Measurements from ENCODE around the gene GRIN2A.

Gene GRIN2A

DNA sequence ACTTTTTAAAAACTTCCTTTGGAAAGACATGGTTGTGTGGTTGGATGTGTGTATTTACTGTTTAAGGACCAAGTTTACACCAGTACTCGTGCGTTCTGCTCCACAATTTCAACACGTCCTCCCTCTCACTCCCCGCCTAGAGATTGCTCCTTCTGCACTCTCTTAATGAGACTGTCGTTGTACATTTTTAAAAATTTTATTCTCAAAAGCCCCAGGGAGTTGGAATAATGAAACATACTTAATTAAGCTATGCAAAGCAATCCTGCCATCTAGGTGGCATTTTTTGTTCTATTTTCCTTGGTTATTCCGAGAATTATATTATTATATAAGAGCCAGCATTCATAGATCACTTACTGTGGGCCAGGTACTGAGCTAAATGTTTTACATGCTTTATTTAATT, 264.5 kb downstream of the GRIN2A start:
- no peaks in the 10 kb centered on the region for H3K27me3 ChIP-seq (replicated peaks; ENCODE audit: control insufficient read depth, insufficient read depth, low read length)
- no peak for DNase-seq (ENCODE audit: extremely low read depth, insufficient read length)
- H3K4me3 ChIP-seq (replicated peaks; ENCODE audit: low read depth, low read length), result no peak overlapping the region
- H3K36me3 ChIP-seq (ENCODE audit: control insufficient read depth, insufficient read depth, low read length), result no peaks in the 10 kb centered on the region
- no peak for TF ChIP-seq CTCF (IDR thresholded peaks at IDR 0.05; ENCODE audit: insufficient read depth, low read length, poor library complexity, severe bottlenecking)

DNA sequence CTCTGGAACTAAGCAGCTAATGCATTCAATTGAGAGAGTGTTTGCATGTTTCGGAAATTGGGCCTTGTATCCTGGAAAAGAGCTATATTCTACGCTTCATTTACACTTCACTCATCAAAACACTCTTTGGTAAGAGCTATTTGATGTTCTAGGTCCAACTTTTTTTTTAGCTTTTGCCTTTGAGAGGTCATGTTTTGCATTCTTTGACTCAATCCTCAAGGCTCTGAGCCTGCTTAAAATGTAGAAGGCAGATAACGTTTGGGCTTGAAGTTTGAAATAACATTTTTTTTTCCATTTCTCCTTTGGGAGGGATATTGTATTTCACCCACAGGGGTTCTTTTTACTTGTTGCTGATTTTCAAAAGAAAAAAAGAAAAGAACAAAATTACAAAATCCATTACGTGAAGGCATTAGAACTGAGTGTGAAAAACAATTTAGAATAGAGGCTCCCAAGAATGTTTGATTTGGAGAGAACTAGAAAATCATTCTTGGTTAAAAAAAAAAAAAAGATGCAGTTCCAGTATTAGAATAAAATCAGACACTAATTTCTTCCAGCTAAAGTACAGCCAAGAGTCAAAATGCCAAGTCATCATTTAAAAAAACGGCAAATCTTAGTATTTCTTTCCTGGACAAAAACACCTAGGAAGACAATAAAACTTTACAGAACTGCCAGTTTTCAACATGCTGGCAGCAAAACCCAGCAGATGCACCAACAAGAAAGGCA, 268.5 kb downstream of the GRIN2A start:
- no peaks in the 10 kb centered on the region for H3K27me3 ChIP-seq (replicated peaks; ENCODE audit: control insufficient read depth, insufficient read depth, low read length)
- no peaks in the 10 kb centered on the region for H3K36me3 ChIP-seq (ENCODE audit: control insufficient read depth, insufficient read depth, low read length)
- H3K4me3 ChIP-seq (replicated peaks; ENCODE audit: low read depth, low read length), result no peak overlapping the region
- no peak for TF ChIP-seq CTCF (IDR thresholded peaks at IDR 0.05; ENCODE audit: insufficient read depth, low read length, poor library complexity, severe bottlenecking)
- DNase-seq (ENCODE audit: extremely low read depth, insufficient read length), result no peak

GRCh38 chr16:9911989-9912388, 270.2 kb downstream of the GRIN2A start:
- no peak for DNase-seq (ENCODE audit: extremely low read depth, insufficient read length)
- TF ChIP-seq CTCF (IDR thresholded peaks at IDR 0.05; ENCODE audit: insufficient read depth, low read length, poor library complexity, severe bottlenecking), result no peak
- no peak overlapping the region for H3K4me3 ChIP-seq (replicated peaks; ENCODE audit: low read depth, low read length)
- no peaks in the 10 kb centered on the region for H3K36me3 ChIP-seq (ENCODE audit: control insufficient read depth, insufficient read depth, low read length)
- H3K27me3 ChIP-seq (replicated peaks; ENCODE audit: control insufficient read depth, insufficient read depth, low read length), result no peaks in the 10 kb centered on the region

DNA sequence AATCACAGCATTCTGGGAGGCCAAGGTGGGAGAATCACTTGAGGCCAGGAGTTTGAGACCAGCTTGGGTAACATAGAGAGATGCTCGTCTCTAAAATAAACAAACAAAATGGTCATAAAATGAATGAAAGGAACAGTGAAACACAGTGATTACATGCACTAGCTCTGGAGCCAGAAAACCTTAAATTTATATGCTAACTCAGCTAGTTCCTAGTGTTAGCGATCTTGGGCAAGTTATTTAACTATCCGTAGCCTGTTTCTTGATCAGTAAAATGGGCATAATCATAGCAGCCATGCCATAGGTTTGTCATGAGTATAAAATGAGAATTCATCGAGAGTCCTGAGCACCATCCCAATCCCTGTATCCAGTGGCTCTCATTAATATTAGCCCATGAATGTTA, 271.0 kb downstream of the GRIN2A start:
- no peaks in the 10 kb centered on the region for H3K27me3 ChIP-seq (replicated peaks; ENCODE audit: control insufficient read depth, insufficient read depth, low read length)
- H3K4me3 ChIP-seq (replicated peaks; ENCODE audit: low read depth, low read length), result no peak overlapping the region
- no peak for TF ChIP-seq CTCF (IDR thresholded peaks at IDR 0.05; ENCODE audit: insufficient read depth, low read length, poor library complexity, severe bottlenecking)
- no peak for DNase-seq (ENCODE audit: extremely low read depth, insufficient read length)
- H3K36me3 ChIP-seq (ENCODE audit: control insufficient read depth, insufficient read depth, low read length), result no peaks in the 10 kb centered on the region

GRCh38 chr16:9909072-9909825, 273.0 kb downstream of the GRIN2A start:
- no peak overlapping the region for H3K4me3 ChIP-seq (replicated peaks; ENCODE audit: low read depth, low read length)
- TF ChIP-seq CTCF (IDR thresholded peaks at IDR 0.05; ENCODE audit: insufficient read depth, low read length, poor library complexity, severe bottlenecking), result no peak
- H3K27me3 ChIP-seq (replicated peaks; ENCODE audit: control insufficient read depth, insufficient read depth, low read length), result no peaks in the 10 kb centered on the region
- DNase-seq (ENCODE audit: extremely low read depth, insufficient read length), result no peak
- no peaks in the 10 kb centered on the region for H3K36me3 ChIP-seq (ENCODE audit: control insufficient read depth, insufficient read depth, low read length)
